ENCODE measurements around the gene PRKRA. TPM values are rescaled to one million over a fixed set of nuclear protein-coding genes. Genes with fewer than 3 reads are reported as not detected.
"Not testable (repeated sequence)": the region's sequence is repeated elsewhere in the genome, so short reads cannot be mapped to it uniquely, and the experiment has no call there.

The PRKRA gene
- polyA plus RNA-seq, 2 donors, result 25.2 to 26.0 TPM

- Histone ChIP-seq H3K36me3 (ENCODE audit: control insufficient read depth in 2 of 2, insufficient read depth in 2 of 2, low read length in 1 of 2) (peaks cover 8 to 10% of the 10 kb centered on the region in 2 donors), H3K9me3 (ENCODE audit: control insufficient read depth in 2 of 2, insufficient read depth in 1 of 2, low read depth in 1 of 2, low read length in 1 of 2) (no peaks in the 10 kb centered on the region), H3K27me3 (ENCODE audit: control insufficient read depth in 1 of 2, insufficient read depth in 2 of 2, low read length in 2 of 2) (no peaks in the 10 kb centered on the region), H3K27ac (ENCODE audit: low read depth in 2 of 2, low read length in 1 of 2) (no peak overlapping the region), H3K4me3 (ENCODE audit: low read depth in 1 of 2, low read length in 2 of 2) (no peak overlapping the region), H3K4me1 (ENCODE audit: control insufficient read depth in 2 of 2, insufficient read depth in 2 of 2, low read length in 1 of 2) (no peaks in the 10 kb centered on the region)
- WGBS, 2 donors, result 90 to 91% methylated on average over 2 of the region's 2 CpGs
Observed at GRCh38 chr2:178441426-178441825, 9.5 kb downstream of the PRKRA start.

DNA sequence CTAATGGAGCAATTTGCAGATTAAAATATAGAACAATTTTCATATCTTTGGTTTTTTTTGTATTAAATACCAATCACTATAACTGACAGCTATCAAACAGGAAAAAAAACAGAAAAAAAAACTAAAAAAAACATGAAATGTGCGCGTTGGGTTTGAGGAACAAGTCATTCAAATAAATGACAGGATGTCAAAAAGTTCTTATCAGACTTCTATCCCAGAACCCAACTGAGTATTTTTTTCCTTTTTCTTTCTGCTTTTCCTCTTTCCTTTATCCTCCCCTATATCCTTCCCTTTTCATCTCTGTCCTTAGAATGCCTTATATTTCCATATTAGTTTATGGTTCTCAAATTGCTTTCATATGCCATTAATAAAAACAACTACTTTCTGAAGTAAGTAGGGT, 14.3 kb downstream of the PRKRA start:
- H3K36me3 ChIP-seq (ENCODE audit: control insufficient read depth in 2 of 2, insufficient read depth in 2 of 2, low read length in 1 of 2), result peaks cover 7 to 13% of the 10 kb centered on the region in 2 donors
- H3K27ac ChIP-seq (ENCODE audit: low read depth in 2 of 2, low read length in 1 of 2), result no peak overlapping the region
- no peaks in the 10 kb centered on the region for H3K27me3 ChIP-seq (ENCODE audit: control insufficient read depth in 1 of 2, insufficient read depth in 2 of 2, low read length in 2 of 2)
- WGBS, 2 donors, result 86 to 88% methylated on average over 2 of the region's 2 CpGs
- H3K4me1 ChIP-seq (ENCODE audit: control insufficient read depth in 2 of 2, insufficient read depth in 2 of 2, low read length in 1 of 2), result no peaks in the 10 kb centered on the region
- H3K4me3 ChIP-seq (ENCODE audit: low read depth in 1 of 2, low read length in 2 of 2), result no peak overlapping the region
- H3K9me3 ChIP-seq (ENCODE audit: control insufficient read depth in 2 of 2, insufficient read depth in 1 of 2, low read depth in 1 of 2, low read length in 1 of 2), result no peaks in the 10 kb centered on the region

DNA sequence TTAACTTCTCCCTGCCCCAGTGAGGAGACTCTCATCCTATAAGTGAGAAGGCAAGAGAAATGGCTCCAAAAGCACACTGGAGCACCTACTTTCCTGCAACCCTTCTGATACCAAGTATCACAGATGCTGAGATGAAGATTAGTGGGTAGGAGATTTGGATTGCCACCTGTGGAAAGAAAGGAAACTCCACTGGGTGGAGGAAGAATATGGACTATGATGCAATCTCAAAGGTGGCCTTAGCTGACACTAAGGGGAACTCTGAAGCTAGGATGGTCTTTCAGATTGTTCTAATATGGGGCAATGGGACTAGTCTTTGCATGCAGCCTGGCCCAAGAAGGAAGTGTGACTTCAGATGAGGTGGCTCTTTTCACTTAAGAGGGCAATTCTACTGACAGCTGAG, 21.6 kb downstream of the PRKRA start:
- Histone ChIP-seq H3K4me3 (ENCODE audit: low read depth in 1 of 2, low read length in 2 of 2) (no peak overlapping the region), H3K27me3 (ENCODE audit: control insufficient read depth in 1 of 2, insufficient read depth in 2 of 2, low read length in 2 of 2) (no peaks in the 10 kb centered on the region), H3K4me1 (ENCODE audit: control insufficient read depth in 2 of 2, insufficient read depth in 2 of 2, low read length in 1 of 2) (no peaks in the 10 kb centered on the region), H3K27ac (ENCODE audit: low read depth in 2 of 2, low read length in 1 of 2) (no peak overlapping the region), H3K9me3 (ENCODE audit: control insufficient read depth in 2 of 2, insufficient read depth in 1 of 2, low read depth in 1 of 2, low read length in 1 of 2) (no peaks in the 10 kb centered on the region), H3K36me3 (ENCODE audit: control insufficient read depth in 2 of 2, insufficient read depth in 2 of 2, low read length in 1 of 2) (peaks cover 1 to 14% of the 10 kb centered on the region in 2 donors)

DNA sequence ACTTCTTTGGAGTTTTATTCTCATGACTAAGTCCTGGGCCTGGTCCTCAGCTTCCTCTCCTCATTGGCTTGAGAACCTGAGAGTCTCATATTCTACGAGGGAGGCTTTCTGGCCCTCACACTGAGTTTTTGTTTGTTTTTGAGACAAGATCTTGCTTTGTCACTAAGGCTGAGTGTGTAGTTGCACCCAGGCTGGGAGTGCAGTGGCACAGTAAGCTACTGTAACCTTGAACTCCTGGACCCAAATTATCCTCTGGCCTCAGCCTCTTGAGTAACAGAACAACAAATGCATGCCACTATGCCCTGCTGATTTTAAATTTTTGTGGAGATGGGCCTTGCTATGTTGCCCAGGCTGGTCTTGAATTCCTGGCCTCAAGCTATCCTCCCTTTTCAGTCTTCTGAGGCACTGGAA, 22.6 kb downstream of the PRKRA start:
- H3K27ac ChIP-seq (ENCODE audit: low read depth in 2 of 2, low read length in 1 of 2), result no peak overlapping the region
- peaks cover 0 to 11% of the 10 kb centered on the region in 2 donors for H3K36me3 ChIP-seq (ENCODE audit: control insufficient read depth in 2 of 2, insufficient read depth in 2 of 2, low read length in 1 of 2)
- WGBS, 2 donors, result 78 to 87% methylated on average over 1 of the region's 1 CpG
- H3K4me1 ChIP-seq (ENCODE audit: control insufficient read depth in 2 of 2, insufficient read depth in 2 of 2, low read length in 1 of 2), result no peaks in the 10 kb centered on the region
- no peak overlapping the region for H3K4me3 ChIP-seq (ENCODE audit: low read depth in 1 of 2, low read length in 2 of 2)
- H3K9me3 ChIP-seq (ENCODE audit: control insufficient read depth in 2 of 2, insufficient read depth in 1 of 2, low read depth in 1 of 2, low read length in 1 of 2), result no peaks in the 10 kb centered on the region
- no peaks in the 10 kb centered on the region for H3K27me3 ChIP-seq (ENCODE audit: control insufficient read depth in 1 of 2, insufficient read depth in 2 of 2, low read length in 2 of 2)

GRCh38 chr2:178427458-178427857, 23.5 kb downstream of the PRKRA start:
- Histone ChIP-seq H3K4me3 (ENCODE audit: low read depth in 1 of 2, low read length in 2 of 2) (no peak overlapping the region), H3K4me1 (ENCODE audit: control insufficient read depth in 2 of 2, insufficient read depth in 2 of 2, low read length in 1 of 2) (no peaks in the 10 kb centered on the region), H3K36me3 (ENCODE audit: control insufficient read depth in 2 of 2, insufficient read depth in 2 of 2, low read length in 1 of 2) (peaks cover 0 to 9% of the 10 kb centered on the region in 2 donors), H3K9me3 (ENCODE audit: control insufficient read depth in 2 of 2, insufficient read depth in 1 of 2, low read depth in 1 of 2, low read length in 1 of 2) (no peaks in the 10 kb centered on the region), H3K27me3 (ENCODE audit: control insufficient read depth in 1 of 2, insufficient read depth in 2 of 2, low read length in 2 of 2) (no peaks in the 10 kb centered on the region), H3K27ac (ENCODE audit: low read depth in 2 of 2, low read length in 1 of 2) (no peak overlapping the region)
- WGBS, 2 donors, result 93 to 94% methylated on average over 2 of the region's 2 CpGs

GRCh38 chr2:178426388-178426787, 24.6 kb downstream of the PRKRA start:
- no peak overlapping the region for H3K27ac ChIP-seq (ENCODE audit: low read depth in 2 of 2, low read length in 1 of 2)
- H3K4me1 ChIP-seq (ENCODE audit: control insufficient read depth in 2 of 2, insufficient read depth in 2 of 2, low read length in 1 of 2), result no peaks in the 10 kb centered on the region
- H3K36me3 ChIP-seq (ENCODE audit: control insufficient read depth in 2 of 2, insufficient read depth in 2 of 2, low read length in 1 of 2), result peaks cover 0 to 6% of the 10 kb centered on the region in 2 donors
- H3K27me3 ChIP-seq (ENCODE audit: control insufficient read depth in 1 of 2, insufficient read depth in 2 of 2, low read length in 2 of 2), result no peaks in the 10 kb centered on the region
- 90 to 96% methylated on average over 3 of the region's 3 CpGs for WGBS, 2 donors
- no peaks in the 10 kb centered on the region for H3K9me3 ChIP-seq (ENCODE audit: control insufficient read depth in 2 of 2, insufficient read depth in 1 of 2, low read depth in 1 of 2, low read length in 1 of 2)
- no peak overlapping the region for H3K4me3 ChIP-seq (ENCODE audit: low read depth in 1 of 2, low read length in 2 of 2)

DNA sequence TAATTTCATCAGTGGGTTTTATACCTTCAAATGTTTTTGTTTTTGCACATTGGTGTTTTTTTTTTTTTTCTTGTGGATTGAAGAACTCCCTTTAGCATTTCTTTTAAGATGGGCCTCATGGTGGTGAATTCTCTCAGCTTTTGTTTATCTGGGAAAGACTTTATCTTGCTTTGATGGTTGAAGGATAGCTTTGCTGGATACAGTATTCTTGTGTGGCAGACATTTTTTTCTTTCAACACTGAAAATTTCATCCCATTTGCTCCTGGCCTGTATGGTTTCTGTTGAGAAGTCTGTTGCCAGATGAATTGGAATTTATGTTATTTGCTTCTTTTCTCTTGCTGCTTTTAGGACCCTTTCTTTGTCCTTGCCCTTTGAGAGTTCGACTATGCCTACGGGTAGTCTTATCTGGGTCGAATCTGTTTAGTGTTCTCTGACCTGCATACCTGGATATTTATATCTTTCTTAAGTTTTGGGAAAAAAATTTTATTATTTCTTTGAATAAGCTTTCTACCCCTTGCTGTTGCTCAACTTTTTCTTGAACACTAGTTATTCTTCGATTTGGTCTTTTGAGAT, 25.6 kb downstream of the PRKRA start:
- no peak overlapping the region for H3K27ac ChIP-seq (ENCODE audit: low read depth in 2 of 2, low read length in 1 of 2)
- no peak overlapping the region for H3K4me3 ChIP-seq (ENCODE audit: low read depth in 1 of 2, low read length in 2 of 2)
- H3K36me3 ChIP-seq (ENCODE audit: control insufficient read depth in 2 of 2, insufficient read depth in 2 of 2, low read length in 1 of 2), result peaks cover 0 to 6% of the 10 kb centered on the region in 2 donors
- no peaks in the 10 kb centered on the region for H3K27me3 ChIP-seq (ENCODE audit: control insufficient read depth in 1 of 2, insufficient read depth in 2 of 2, low read length in 2 of 2)
- H3K9me3 ChIP-seq (ENCODE audit: control insufficient read depth in 2 of 2, insufficient read depth in 1 of 2, low read depth in 1 of 2, low read length in 1 of 2), result no peaks in the 10 kb centered on the region
- H3K4me1 ChIP-seq (ENCODE audit: control insufficient read depth in 2 of 2, insufficient read depth in 2 of 2, low read length in 1 of 2), result no peaks in the 10 kb centered on the region
- 96% methylated on average over 4 of the region's 4 CpGs for WGBS, 2 donors

DNA sequence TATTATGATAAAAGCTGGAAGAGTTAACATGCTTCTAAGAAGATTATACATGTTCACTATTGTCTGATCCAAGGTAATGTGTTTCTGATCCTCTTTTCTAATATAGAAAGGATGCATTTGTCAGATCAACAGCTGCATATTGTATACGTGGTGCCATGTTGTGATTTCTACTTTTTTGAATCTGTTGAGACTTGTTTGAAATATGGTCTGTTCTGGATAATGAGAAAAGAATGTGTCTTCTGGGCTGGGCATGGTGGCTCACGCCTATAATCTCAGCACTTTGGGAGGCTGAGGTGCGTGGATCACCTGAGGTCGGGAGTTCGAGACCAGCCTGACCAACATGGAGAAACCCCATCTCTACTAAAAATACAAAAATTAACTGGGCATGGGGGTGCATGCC, 27.2 kb downstream of the PRKRA start:
- WGBS, 2 donors, result 82 to 87% methylated on average over 5 of the region's 5 CpGs
- H3K27me3 ChIP-seq (ENCODE audit: control insufficient read depth in 1 of 2, insufficient read depth in 2 of 2, low read length in 2 of 2); H3K9me3 ChIP-seq (ENCODE audit: control insufficient read depth in 2 of 2, insufficient read depth in 1 of 2, low read depth in 1 of 2, low read length in 1 of 2); H3K27ac ChIP-seq (ENCODE audit: low read depth in 2 of 2, low read length in 1 of 2); H3K4me3 ChIP-seq (ENCODE audit: low read depth in 1 of 2, low read length in 2 of 2); H3K36me3 ChIP-seq (ENCODE audit: control insufficient read depth in 2 of 2, insufficient read depth in 2 of 2, low read length in 1 of 2); H3K4me1 ChIP-seq (ENCODE audit: control insufficient read depth in 2 of 2, insufficient read depth in 2 of 2, low read length in 1 of 2): not testable (repeated sequence)

- 66 to 80% methylated on average over 3 of the region's 3 CpGs for WGBS, 2 donors
- no peaks in the 10 kb centered on the region for H3K36me3 ChIP-seq (ENCODE audit: control insufficient read depth in 2 of 2, insufficient read depth in 2 of 2, low read length in 1 of 2)
Observed at GRCh38 chr2:178422097-178422496, 28.9 kb downstream of the PRKRA start.

DNA sequence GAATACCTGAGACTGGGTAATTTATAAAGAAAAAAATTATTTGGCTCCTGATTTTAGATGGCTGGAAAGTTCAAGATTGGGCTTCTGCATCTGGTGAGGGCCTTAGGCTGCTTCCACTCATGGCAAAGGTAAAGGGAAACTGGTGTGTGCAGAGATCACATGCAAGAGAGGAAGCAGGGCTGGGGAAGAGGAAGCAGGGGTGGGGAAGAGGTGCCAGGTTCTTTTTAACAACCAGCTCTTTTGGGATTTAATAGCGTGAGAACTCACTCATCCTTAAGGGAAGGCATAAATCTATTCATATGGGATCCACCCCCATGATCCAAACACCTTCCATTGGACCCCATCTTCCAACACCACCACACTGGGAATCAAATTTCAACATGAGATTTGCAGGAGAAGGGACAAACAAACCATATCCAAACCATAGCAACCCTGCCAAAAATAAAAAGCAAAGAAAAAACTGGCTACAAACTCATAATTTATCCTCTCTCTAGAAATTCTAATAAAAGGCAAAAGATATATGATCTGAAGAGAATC, 30.4 kb downstream of the PRKRA start:
- Histone ChIP-seq H3K36me3 (ENCODE audit: control insufficient read depth in 2 of 2, insufficient read depth in 2 of 2, low read length in 1 of 2) (no peaks in the 10 kb centered on the region), H3K27me3 (ENCODE audit: control insufficient read depth in 1 of 2, insufficient read depth in 2 of 2, low read length in 2 of 2) (no peaks in the 10 kb centered on the region), H3K27ac (ENCODE audit: low read depth in 2 of 2, low read length in 1 of 2) (no peak overlapping the region), H3K4me1 (ENCODE audit: control insufficient read depth in 2 of 2, insufficient read depth in 2 of 2, low read length in 1 of 2) (no peaks in the 10 kb centered on the region), H3K4me3 (ENCODE audit: low read depth in 1 of 2, low read length in 2 of 2) (no peak overlapping the region), H3K9me3 (ENCODE audit: control insufficient read depth in 2 of 2, insufficient read depth in 1 of 2, low read depth in 1 of 2, low read length in 1 of 2) (no peaks in the 10 kb centered on the region)
- WGBS, 2 donors, result 49 to 62% methylated on average over 1 of the region's 1 CpG

More at GRCh38 chr2:178422097-178422496, 28.9 kb downstream of the PRKRA start:
- H3K4me1 ChIP-seq (ENCODE audit: control insufficient read depth in 2 of 2, insufficient read depth in 2 of 2, low read length in 1 of 2), result no peaks in the 10 kb centered on the region
- no peaks in the 10 kb centered on the region for H3K27me3 ChIP-seq (ENCODE audit: control insufficient read depth in 1 of 2, insufficient read depth in 2 of 2, low read length in 2 of 2)
- no peak overlapping the region for H3K27ac ChIP-seq (ENCODE audit: low read depth in 2 of 2, low read length in 1 of 2)
- no peak overlapping the region for H3K4me3 ChIP-seq (ENCODE audit: low read depth in 1 of 2, low read length in 2 of 2)
- H3K9me3 ChIP-seq (ENCODE audit: control insufficient read depth in 2 of 2, insufficient read depth in 1 of 2, low read depth in 1 of 2, low read length in 1 of 2), result no peaks in the 10 kb centered on the region

Data from esophagus (tissue), 2 donors.